GM12878 (cell line): ENCODE results near the gene ESPL1. TPM values are rescaled to one million over a fixed set of nuclear protein-coding genes. Genes with fewer than 3 reads are reported as not detected.

Experiments used
- BACH1 ChIP-seq: fragments of 450-650 bp; IDR thresholded peaks from 2 replicates; pipeline ENCODE4 v1.6.1; 2017; ENCODE audit warnings: mild to moderate bottlenecking, borderline replicate concordance
- CBFB ChIP-seq: IDR thresholded peaks from 2 replicates; pipeline ENCODE4 v1.6.1; 2016; ENCODE audit warnings: antibody characterized with exemption, low read depth
- CBX3 ChIP-seq: fragments of 200-600 bp; sonication (generic); IDR thresholded peaks from 2 replicates; pipeline ENCODE4 v1.6.1; 2016; ENCODE audit warnings: low read depth, borderline replicate concordance
- CBX5 ChIP-seq: sonication (generic); IDR thresholded peaks from 2 replicates; pipeline ENCODE4 v1.6.1; 2016; ENCODE audit warnings: low read depth, moderate library complexity, mild to moderate bottlenecking, inconsistent platforms
- EGR1 ChIP-seq, 2 experiments: IDR thresholded peaks; 1 replicate in 1 of 2; 2 replicates in 1 of 2; pipeline ENCODE4 v1.6.1; 2011 to 2012; ENCODE audit warnings: low read depth in 2 of 2, low read length in 2 of 2, borderline replicate concordance in 1 of 2, mild to moderate bottlenecking in 1 of 2, moderate library complexity in 1 of 2
- EZH2 ChIP-seq: IDR thresholded peaks from 2 replicates; pipeline ENCODE4 v1.6.1; 2012; ENCODE audit warnings: low read depth, mild to moderate bottlenecking, control low read depth, inconsistent platforms, low read length, borderline replicate concordance; ENCODE audit not compliant: control insufficient read depth
- HDAC6 ChIP-seq: fragments of 200-600 bp; sonication (generic); IDR thresholded peaks from one replicate; pipeline ENCODE4 v1.8.0; 2017; ENCODE audit warnings: antibody characterized with exemption; ENCODE audit not compliant: unreplicated experiment
- LARP7 ChIP-seq: fragments of 450-650 bp; IDR thresholded peaks from 2 replicates; pipeline ENCODE4 v1.6.1; 2017; ENCODE audit warnings: mild to moderate bottlenecking
- MTA3 ChIP-seq: IDR thresholded peaks from 2 replicates; pipeline ENCODE4 v1.6.1; 2012; ENCODE audit warnings: low read length, inconsistent platforms, borderline replicate concordance
- NFYB ChIP-seq: IDR thresholded peaks from 2 replicates; pipeline ENCODE4 v1.6.1; 2011; ENCODE audit warnings: low read depth, mild to moderate bottlenecking, low read length, improper control_type of control experiment, moderate library complexity; ENCODE audit not compliant: insufficient read depth
- POLR2A ChIP-seq: IDR thresholded peaks from 2 replicates; pipeline ENCODE4 v1.6.1; 2011; ENCODE audit warnings: low read depth, mild to moderate bottlenecking, low read length
- POU2F2 ChIP-seq: IDR thresholded peaks from 3 replicates; pipeline ENCODE4 v1.6.1; 2011; ENCODE audit warnings: low read depth, mild to moderate bottlenecking, low read length, borderline replicate concordance
- TAF1 ChIP-seq: IDR thresholded peaks from 2 replicates; pipeline ENCODE4 v1.6.1; 2011; ENCODE audit warnings: mild to moderate bottlenecking, low read depth, low read length, borderline replicate concordance
- polyA plus RNA-seq, 11 experiments: library from polyadenylated mRNA; depleted of rRNA in 4 of 11; unstranded in 6 of 11; stranded (reverse) in 5 of 11; fragments of >200 nt; fragmentation: Nextera tagmentation in 4 of 11; fragmentation: Illumina TruSeq in 1 of 11; extraction: Ambion mirVana in 4 of 11; extraction: Trizol in 1 of 11; gene quantifications; 1 replicate in 1 of 11; 2 replicates in 10 of 11; pipeline versions ENCODE4 v1.2.1 to v1.2.3, GENCODE V29; 2011 to 2016; ENCODE audit warnings: inconsistent platforms in 2 of 11, missing spikeins in 2 of 11, low read depth in 1 of 11
- total RNA-seq, 4 experiments: library from RNA; depleted of rRNA in 3 of 4; stranded (reverse); fragments of >200 nt in 3 of 4; fragmentation: Illumina TruSeq in 1 of 4; extraction: Trizol in 1 of 4; gene quantifications; 2 replicates each; pipeline versions ENCODE4 v1.2.1 to v1.2.3, GENCODE V29; 2013 to 2021
- TF ChIP-seq, protein P1 (sequence below): fragments of 450-650 bp; formaldehyde crosslinking; IDR thresholded peaks from 2 replicates; pipeline ENCODE4 v1.4.0; 2022; ENCODE audit warnings: mild to moderate bottlenecking, moderate library complexity
- TF ChIP-seq, protein P2 (sequence below): IDR thresholded peaks from 2 replicates; pipeline ENCODE4 v1.6.1; 2011; ENCODE audit warnings: mild to moderate bottlenecking, low read depth, low read length, moderate library complexity; ENCODE audit not compliant: insufficient replicate concordance
- TF ChIP-seq, protein P3 (sequence below): fragments of 450-650 bp; IDR thresholded peaks from 2 replicates; pipeline ENCODE4 v1.6.1; 2017; ENCODE audit warnings: borderline replicate concordance
- TF ChIP-seq, protein P4 (sequence below): IDR thresholded peaks from 2 replicates; pipeline ENCODE4 v1.6.1; 2012; ENCODE audit warnings: low read depth, low read length, improper control_type of control experiment

The ESPL1 gene
- total and polyA plus RNA-seq, 10 of the 15 experiments (the other 5 are each of a cell fraction or from before 2014, with no cell fraction given), result 2.1 to 61.9 (median 21.2) TPM

DNA sequence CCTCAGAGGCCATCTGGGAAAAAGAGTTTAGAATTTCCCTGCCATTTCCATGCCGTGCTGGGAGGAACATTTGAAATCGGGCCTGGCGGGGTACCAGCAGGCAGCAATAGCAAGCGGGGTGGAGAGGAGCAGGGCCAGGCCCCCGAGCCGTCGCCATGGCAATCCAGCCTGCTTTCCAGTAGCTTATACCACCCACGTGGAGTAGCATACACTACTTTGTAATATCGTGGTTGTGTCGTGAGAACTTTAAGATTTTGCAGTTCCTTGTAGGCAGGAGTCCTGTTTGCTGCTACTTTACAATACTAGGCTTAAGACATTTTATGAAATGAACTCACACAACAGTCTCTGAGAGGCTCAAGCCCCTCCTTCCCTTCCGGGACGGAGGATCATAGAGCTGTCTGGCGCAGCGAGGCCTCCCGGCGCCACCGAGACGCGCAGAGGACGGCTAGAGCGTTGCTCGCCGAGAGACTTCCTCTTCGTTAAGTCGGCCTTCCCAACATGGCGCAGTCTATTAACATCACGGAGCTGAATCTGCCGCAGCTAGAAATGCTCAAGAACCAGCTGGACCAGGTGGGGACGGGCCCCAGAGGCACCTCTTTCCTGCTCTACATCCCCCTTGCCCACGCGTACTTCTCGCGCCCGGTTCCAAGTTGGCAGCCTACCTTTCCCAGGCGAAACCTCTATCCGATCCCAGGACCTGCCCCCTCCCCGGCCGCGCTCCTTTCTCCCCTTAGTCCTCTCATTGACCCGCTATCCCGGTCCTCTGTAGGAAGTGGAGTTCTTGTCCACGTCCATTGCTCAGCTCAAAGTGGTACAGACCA is 27.2 kb downstream of the ESPL1 start, which contains the start of gene PFDN5 (continued):
- TF ChIP-seq, protein P1, sequence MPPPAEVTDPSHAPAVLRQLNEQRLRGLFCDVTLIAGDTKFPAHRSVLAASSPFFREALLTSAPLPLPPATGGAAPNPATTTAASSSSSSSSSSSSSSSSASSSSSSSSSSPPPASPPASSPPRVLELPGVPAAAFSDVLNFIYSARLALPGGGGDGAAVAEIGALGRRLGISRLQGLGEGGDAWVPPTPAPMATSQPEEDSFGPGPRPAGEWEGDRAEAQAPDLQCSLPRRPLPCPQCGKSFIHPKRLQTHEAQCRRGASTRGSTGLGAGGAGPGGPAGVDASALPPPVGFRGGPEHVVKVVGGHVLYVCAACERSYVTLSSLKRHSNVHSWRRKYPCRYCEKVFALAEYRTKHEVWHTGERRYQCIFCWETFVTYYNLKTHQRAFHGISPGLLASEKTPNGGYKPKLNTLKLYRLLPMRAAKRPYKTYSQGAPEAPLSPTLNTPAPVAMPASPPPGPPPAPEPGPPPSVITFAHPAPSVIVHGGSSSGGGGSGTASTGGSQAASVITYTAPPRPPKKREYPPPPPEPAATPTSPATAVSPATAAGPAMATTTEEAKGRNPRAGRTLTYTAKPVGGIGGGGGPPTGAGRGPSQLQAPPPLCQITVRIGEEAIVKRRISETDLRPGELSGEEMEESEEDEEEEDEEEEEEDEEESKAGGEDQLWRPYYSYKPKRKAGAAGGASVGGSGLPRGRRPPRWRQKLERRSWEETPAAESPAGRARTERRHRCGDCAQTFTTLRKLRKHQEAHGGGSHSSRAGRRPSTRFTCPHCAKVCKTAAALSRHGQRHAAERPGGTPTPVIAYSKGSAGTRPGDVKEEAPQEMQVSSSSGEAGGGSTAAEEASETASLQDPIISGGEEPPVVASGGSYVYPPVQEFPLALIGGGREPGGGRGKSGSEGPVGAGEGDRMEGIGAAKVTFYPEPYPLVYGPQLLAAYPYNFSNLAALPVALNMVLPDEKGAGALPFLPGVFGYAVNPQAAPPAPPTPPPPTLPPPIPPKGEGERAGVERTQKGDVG (CRISPR knock-in tag), result no peak
- TF ChIP-seq HDAC6, result no peak
- peak in 1 of 2 experiments; percentile 78; a peak in 2 of 3 replicates for TF ChIP-seq EGR1 (IDR thresholded peaks at IDR 0.05; ENCODE audit: borderline replicate concordance in 1 of 2, low read depth in 2 of 2, low read length in 2 of 2)
- 0 out of 2 replicates have a peak, but pooled peaks have one; percentile 10 for TF ChIP-seq BACH1
- TF ChIP-seq, protein P2, sequence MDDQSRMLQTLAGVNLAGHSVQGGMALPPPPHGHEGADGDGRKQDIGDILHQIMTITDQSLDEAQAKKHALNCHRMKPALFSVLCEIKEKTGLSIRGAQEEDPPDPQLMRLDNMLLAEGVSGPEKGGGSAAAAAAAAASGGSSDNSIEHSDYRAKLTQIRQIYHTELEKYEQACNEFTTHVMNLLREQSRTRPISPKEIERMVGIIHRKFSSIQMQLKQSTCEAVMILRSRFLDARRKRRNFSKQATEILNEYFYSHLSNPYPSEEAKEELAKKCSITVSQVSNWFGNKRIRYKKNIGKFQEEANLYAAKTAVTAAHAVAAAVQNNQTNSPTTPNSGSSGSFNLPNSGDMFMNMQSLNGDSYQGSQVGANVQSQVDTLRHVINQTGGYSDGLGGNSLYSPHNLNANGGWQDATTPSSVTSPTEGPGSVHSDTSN, result no peak
- no peak for TF ChIP-seq EZH2
- TF ChIP-seq TAF1, result peak; percentile 98
- TF ChIP-seq, protein P3, sequence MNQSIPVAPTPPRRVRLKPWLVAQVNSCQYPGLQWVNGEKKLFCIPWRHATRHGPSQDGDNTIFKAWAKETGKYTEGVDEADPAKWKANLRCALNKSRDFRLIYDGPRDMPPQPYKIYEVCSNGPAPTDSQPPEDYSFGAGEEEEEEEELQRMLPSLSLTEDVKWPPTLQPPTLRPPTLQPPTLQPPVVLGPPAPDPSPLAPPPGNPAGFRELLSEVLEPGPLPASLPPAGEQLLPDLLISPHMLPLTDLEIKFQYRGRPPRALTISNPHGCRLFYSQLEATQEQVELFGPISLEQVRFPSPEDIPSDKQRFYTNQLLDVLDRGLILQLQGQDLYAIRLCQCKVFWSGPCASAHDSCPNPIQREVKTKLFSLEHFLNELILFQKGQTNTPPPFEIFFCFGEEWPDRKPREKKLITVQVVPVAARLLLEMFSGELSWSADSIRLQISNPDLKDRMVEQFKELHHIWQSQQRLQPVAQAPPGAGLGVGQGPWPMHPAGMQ, result no peak
- peak; percentile 90 for TF ChIP-seq POLR2A
- TF ChIP-seq, protein P4, sequence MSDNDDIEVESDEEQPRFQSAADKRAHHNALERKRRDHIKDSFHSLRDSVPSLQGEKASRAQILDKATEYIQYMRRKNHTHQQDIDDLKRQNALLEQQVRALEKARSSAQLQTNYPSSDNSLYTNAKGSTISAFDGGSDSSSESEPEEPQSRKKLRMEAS, result peak; percentile 63; the same call in 1 of the 2 replicates
- TF ChIP-seq CBX5, result no peak
- no peak for TF ChIP-seq CBX3
- TF ChIP-seq POU2F2, result 0 out of 3 replicates have a peak, but pooled peaks have one; percentile 44
- TF ChIP-seq CBFB, result no peak
- TF ChIP-seq LARP7, result 0 out of 2 replicates have a peak, but pooled peaks have one; percentile 33
- no peak for TF ChIP-seq NFYB
- TF ChIP-seq MTA3, result no peak
